HEK293 (cell line): ENCODE results near the gene CANT1.
A peak's percentile ranks its signal among the peaks of the same experiment; 100 is the strongest.

Experiments
- CTCF ChIA-PET: fragments of 350-600 bp; formaldehyde crosslinking; extraction: SDS; loops from one replicate; lab custom pipeline; 2021; ENCODE audit warnings: antibody characterized with exemption; lab: Yijun Ruan, JAX
- POLR2A ChIA-PET: fragments of 300-600 bp; formaldehyde crosslinking; extraction: SDS; loops from one replicate; lab custom pipeline; 2020; ENCODE audit warnings: antibody characterized with exemption, inconsistent platforms; lab: Yijun Ruan, JAX
- H3K27ac ChIP-seq: fragments of 200-500 bp; sonication (Bioruptor generic); 2 replicates; pipeline ENCODE4 v1.5.1; 2014; ENCODE audit warnings: low read depth, low read length, control low read depth, inconsistent platforms; ENCODE audit errors: extremely low read depth
- H3K36me3 ChIP-seq, 2 experiments: fragments of 200-500 bp in 1 of 2; sonication (Bioruptor generic) in 1 of 2; 1 replicate in 1 of 2; 2 replicates in 1 of 2; pipeline ENCODE4 v1.5.1; 2014 to 2017; ENCODE audit warnings: inconsistent platforms in 2 of 2, low read length in 2 of 2; ENCODE audit not compliant: control insufficient read depth in 2 of 2, insufficient read depth in 1 of 2
- H3K4me1 ChIP-seq: fragments of 200-500 bp; sonication (Bioruptor generic); 2 replicates; pipeline ENCODE4 v1.5.1; 2014; ENCODE audit warnings: mild to moderate bottlenecking, low read length, inconsistent platforms; ENCODE audit not compliant: control insufficient read depth, insufficient read depth
- H3K4me3 ChIP-seq: 2 replicates; pipeline ENCODE4 v1.5.1; 2011; ENCODE audit warnings: low read depth, mild to moderate bottlenecking, control low read depth, low read length, moderate library complexity
- H3K9me3 ChIP-seq: fragments of 200-500 bp; sonication (Bioruptor generic); 2 replicates; pipeline ENCODE4 v1.5.1; 2014; ENCODE audit warnings: low read depth, low read length, inconsistent platforms; ENCODE audit not compliant: control insufficient read depth, insufficient read depth
- GLIS2 ChIP-seq: fragments of 450-650 bp; formaldehyde crosslinking; IDR thresholded peaks from 2 replicates; pipeline ENCODE4 v1.5.1; 2016; ENCODE audit warnings: missing biosample characterization, missing genetic modification characterization
- HOXA7 ChIP-seq: sonication (generic); formaldehyde crosslinking; IDR thresholded peaks from 2 replicates; pipeline ENCODE4 v1.8.1; 2022; ENCODE audit warnings: missing genetic modification reagents, borderline replicate concordance
- IKZF3 ChIP-seq: fragments of 450-650 bp; IDR thresholded peaks from 2 replicates; pipeline ENCODE4 v1.5.0; 2018; ENCODE audit warnings: missing biosample characterization, mild to moderate bottlenecking, missing genetic modification characterization, moderate library complexity
- KLF9 ChIP-seq: fragments of 450-650 bp; formaldehyde crosslinking; IDR thresholded peaks from 2 replicates; pipeline ENCODE4 v1.5.1; 2016; ENCODE audit warnings: missing biosample characterization, missing genetic modification characterization, low read depth
- OSR2 ChIP-seq: fragments of 450-650 bp; formaldehyde crosslinking; IDR thresholded peaks from 2 replicates; pipeline ENCODE4 v1.5.1; 2016; ENCODE audit warnings: missing biosample characterization, missing genetic modification characterization
- ZBTB1 ChIP-seq: fragments of 450-650 bp; formaldehyde crosslinking; IDR thresholded peaks from 2 replicates; pipeline ENCODE4 v1.5.1; 2016; ENCODE audit warnings: missing biosample characterization, missing genetic modification characterization
- ZBTB20 ChIP-seq: fragments of 450-650 bp; formaldehyde crosslinking; IDR thresholded peaks from 2 replicates; pipeline ENCODE4 v1.5.1; 2016; ENCODE audit warnings: missing biosample characterization, missing genetic modification characterization
- ZFP41 ChIP-seq: fragments of 450-650 bp; formaldehyde crosslinking; IDR thresholded peaks from 2 replicates; pipeline ENCODE4 v1.5.1; 2016; ENCODE audit warnings: missing biosample characterization, missing genetic modification characterization, borderline replicate concordance
- ZNF10 ChIP-seq: fragments of 450-650 bp; formaldehyde crosslinking; IDR thresholded peaks from 2 replicates; pipeline ENCODE4 v1.5.1; 2017; ENCODE audit warnings: missing biosample characterization, missing genetic modification characterization
- ZNF19 ChIP-seq: fragments of 450-650 bp; formaldehyde crosslinking; IDR thresholded peaks from 2 replicates; pipeline ENCODE4; 2016; ENCODE audit warnings: missing biosample characterization, missing genetic modification characterization, low read depth
- ZNF2 ChIP-seq: fragments of 450-650 bp; formaldehyde crosslinking; IDR thresholded peaks from 2 replicates; pipeline ENCODE4 v1.5.1; 2016; ENCODE audit warnings: missing biosample characterization, missing genetic modification characterization
- ZNF214 ChIP-seq: fragments of 450-650 bp; formaldehyde crosslinking; IDR thresholded peaks from 2 replicates; pipeline ENCODE4 v1.5.1; 2017; ENCODE audit warnings: missing biosample characterization, mild to moderate bottlenecking, missing genetic modification characterization, borderline replicate concordance
- ZNF266 ChIP-seq: fragments of 450-650 bp; formaldehyde crosslinking; IDR thresholded peaks from 2 replicates; pipeline ENCODE4 v1.5.1; 2016; ENCODE audit warnings: missing biosample characterization, missing genetic modification characterization, low read depth
- ZNF433 ChIP-seq: fragments of 450-650 bp; formaldehyde crosslinking; IDR thresholded peaks from 2 replicates; pipeline ENCODE4 v1.5.1; 2016; ENCODE audit warnings: missing biosample characterization, missing genetic modification characterization, low read depth
- ZNF654 ChIP-seq: fragments of 450-650 bp; formaldehyde crosslinking; IDR thresholded peaks from 2 replicates; pipeline ENCODE4 v1.5.1; 2016; ENCODE audit warnings: low read depth, missing biosample characterization, missing genetic modification characterization
- ZNF76 ChIP-seq: fragments of 450-650 bp; formaldehyde crosslinking; IDR thresholded peaks from 2 replicates; pipeline ENCODE4; 2016; ENCODE audit warnings: low read depth, missing biosample characterization, missing genetic modification characterization, borderline replicate concordance
- ZNF777 ChIP-seq: fragments of 450-650 bp; formaldehyde crosslinking; IDR thresholded peaks from 2 replicates; pipeline ENCODE4 v1.5.1; 2017; ENCODE audit warnings: missing biosample characterization, missing genetic modification characterization, borderline replicate concordance
- ZNF837 ChIP-seq: fragments of 450-650 bp; formaldehyde crosslinking; IDR thresholded peaks from 2 replicates; pipeline ENCODE4 v1.5.1; 2016; ENCODE audit warnings: missing biosample characterization, missing genetic modification characterization
- ZSCAN16 ChIP-seq: fragments of 450-650 bp; formaldehyde crosslinking; IDR thresholded peaks from 2 replicates; pipeline ENCODE4 v1.5.1; 2016; ENCODE audit warnings: missing biosample characterization, missing genetic modification characterization
- TF ChIP-seq, protein P1 (sequence below): fragments of 450-650 bp; formaldehyde crosslinking; IDR thresholded peaks from 2 replicates; pipeline ENCODE4 v1.5.1; 2017; ENCODE audit warnings: missing biosample characterization, mild to moderate bottlenecking, missing genetic modification characterization, moderate library complexity
- TF ChIP-seq, protein P2 (sequence below): fragments of 450-650 bp; formaldehyde crosslinking; IDR thresholded peaks from 2 replicates; pipeline ENCODE4 v1.5.1; 2016; ENCODE audit warnings: missing biosample characterization, missing genetic modification characterization
- TF ChIP-seq, protein P3 (sequence below): fragments of 450-650 bp; formaldehyde crosslinking; IDR thresholded peaks from 2 replicates; pipeline ENCODE4 v1.5.1; 2016; ENCODE audit warnings: missing biosample characterization, missing genetic modification characterization
- TF ChIP-seq, protein P4 (sequence below): fragments of 450-650 bp; formaldehyde crosslinking; conservative IDR thresholded peaks from 2 replicates; pipeline ENCODE4 v1.5.1; 2016; ENCODE audit warnings: low read depth, missing biosample characterization, missing genetic modification characterization
- TF ChIP-seq, protein P5 (sequence below): fragments of 450-650 bp; formaldehyde crosslinking; IDR thresholded peaks from 2 replicates; pipeline ENCODE4 v1.5.1; 2016; ENCODE audit warnings: missing biosample characterization, missing genetic modification characterization

CANT1 gene

DNA sequence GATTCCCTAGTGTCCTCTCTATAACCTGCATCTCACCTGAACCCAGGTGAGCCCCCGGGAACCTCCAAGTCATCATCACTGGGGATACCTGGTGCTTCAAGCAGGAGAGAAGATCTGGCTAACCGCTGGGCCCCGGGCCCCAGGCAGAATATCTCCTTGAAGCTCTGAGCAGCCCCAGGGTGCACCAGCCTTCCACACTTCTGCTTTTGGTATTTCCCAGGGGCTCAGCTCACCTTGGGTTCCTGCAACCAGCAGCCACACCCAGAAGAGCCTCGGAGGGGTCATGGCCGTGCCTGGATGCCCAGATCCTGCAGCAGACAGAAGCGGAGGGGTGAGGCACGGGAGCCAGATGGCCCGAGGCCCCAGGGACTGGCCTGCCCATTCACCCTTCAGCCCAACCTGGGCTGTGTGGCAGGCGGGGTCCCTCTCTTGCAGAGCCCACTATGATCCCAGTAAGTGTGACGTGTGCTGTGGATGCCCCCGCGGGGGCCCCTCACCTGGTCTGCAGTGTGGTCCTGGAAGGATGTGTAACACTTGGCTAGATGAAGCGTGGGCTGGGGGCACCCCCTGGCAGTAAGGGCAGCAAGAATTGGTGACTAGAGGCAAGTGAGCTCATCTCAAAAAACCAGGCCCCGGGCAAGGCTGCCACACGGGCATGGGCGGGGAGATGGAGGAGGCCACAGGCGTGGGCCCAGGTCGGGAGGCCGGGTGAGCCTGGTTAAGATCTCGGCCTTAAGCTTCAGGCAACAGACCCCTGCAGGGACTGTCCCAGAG is 32.5 kb downstream of the CANT1 start:
- peaks cover 0 to 52% of the 10 kb centered on the region in 2 experiments; a peak in 1 of 3 replicates for H3K36me3 ChIP-seq
- H3K9me3 ChIP-seq: no peaks in the 10 kb centered on the region
- ChIA-PET POLR2A (interaction anchor here (1.0 kb wide), 1 partner anchor 43 kb away, joined by 3 read pairs; no protein-coding TSS in a partner anchor), CTCF (interaction anchor here (0.6 to 0.7 kb wide), 2 partner anchors 126 to 690 kb away, joined by 3 read pairs; no protein-coding TSS in a partner anchor)
- H3K4me3 ChIP-seq: no peak overlapping the region
- H3K27ac ChIP-seq: no peak overlapping the region; the same call in 1 of the 2 replicates
- peaks cover 26% of the 10 kb centered on the region for H3K4me1 ChIP-seq
- TF ChIP-seq HOXA7 (CRISPR knock-in tag): no peak
- no peak for TF ChIP-seq ZNF433
- no peak for TF ChIP-seq ZNF2 (tag by site-specific recombination)
- TF ChIP-seq ZBTB1: no peak
- TF ChIP-seq ZNF266 (tag by site-specific recombination): no peak
- TF ChIP-seq OSR2: no peak
- no peak for TF ChIP-seq ZNF654
- TF ChIP-seq, protein P1, sequence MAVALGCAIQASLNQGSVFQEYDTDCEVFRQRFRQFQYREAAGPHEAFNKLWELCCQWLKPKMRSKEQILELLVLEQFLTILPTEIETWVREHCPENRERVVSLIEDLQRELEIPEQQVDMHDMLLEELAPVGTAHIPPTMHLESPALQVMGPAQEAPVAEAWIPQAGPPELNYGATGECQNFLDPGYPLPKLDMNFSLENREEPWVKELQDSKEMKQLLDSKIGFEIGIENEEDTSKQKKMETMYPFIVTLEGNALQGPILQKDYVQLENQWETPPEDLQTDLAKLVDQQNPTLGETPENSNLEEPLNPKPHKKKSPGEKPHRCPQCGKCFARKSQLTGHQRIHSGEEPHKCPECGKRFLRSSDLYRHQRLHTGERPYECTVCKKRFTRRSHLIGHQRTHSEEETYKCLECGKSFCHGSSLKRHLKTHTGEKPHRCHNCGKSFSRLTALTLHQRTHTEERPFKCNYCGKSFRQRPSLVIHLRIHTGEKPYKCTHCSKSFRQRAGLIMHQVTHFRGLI (tag by site-specific recombination): peak; percentile 85
- TF ChIP-seq, protein P2, sequence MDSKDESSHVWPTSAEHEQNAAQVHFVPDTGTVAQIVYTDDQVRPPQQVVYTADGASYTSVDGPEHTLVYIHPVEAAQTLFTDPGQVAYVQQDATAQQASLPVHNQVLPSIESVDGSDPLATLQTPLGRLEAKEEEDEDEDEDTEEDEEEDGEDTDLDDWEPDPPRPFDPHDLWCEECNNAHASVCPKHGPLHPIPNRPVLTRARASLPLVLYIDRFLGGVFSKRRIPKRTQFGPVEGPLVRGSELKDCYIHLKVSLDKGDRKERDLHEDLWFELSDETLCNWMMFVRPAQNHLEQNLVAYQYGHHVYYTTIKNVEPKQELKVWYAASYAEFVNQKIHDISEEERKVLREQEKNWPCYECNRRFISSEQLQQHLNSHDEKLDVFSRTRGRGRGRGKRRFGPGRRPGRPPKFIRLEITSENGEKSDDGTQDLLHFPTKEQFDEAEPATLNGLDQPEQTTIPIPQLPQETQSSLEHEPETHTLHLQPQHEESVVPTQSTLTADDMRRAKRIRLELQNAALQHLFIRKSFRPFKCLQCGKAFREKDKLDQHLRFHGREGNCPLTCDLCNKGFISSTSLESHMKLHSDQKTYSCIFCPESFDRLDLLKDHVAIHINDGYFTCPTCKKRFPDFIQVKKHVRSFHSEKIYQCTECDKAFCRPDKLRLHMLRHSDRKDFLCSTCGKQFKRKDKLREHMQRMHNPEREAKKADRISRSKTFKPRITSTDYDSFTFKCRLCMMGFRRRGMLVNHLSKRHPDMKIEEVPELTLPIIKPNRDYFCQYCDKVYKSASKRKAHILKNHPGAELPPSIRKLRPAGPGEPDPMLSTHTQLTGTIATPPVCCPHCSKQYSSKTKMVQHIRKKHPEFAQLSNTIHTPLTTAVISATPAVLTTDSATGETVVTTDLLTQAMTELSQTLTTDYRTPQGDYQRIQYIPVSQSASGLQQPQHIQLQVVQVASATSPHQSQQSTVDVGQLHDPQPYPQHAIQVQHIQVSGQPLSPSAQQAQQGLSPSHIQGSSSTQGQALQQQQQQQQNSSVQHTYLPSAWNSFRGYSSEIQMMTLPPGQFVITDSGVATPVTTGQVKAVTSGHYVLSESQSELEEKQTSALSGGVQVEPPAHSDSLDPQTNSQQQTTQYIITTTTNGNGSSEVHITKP (tag by site-specific recombination): 0 out of 2 replicates have a peak, but pooled peaks have one; percentile 10
- no peak for TF ChIP-seq ZNF777 (tag by site-specific recombination)
- no peak for TF ChIP-seq KLF9
- peak; percentile 55; the same call in 1 of the 2 replicates for TF ChIP-seq GLIS2 (tag by site-specific recombination)
- TF ChIP-seq IKZF3: no peak
- no peak for TF ChIP-seq ZNF76
- TF ChIP-seq, protein P3, sequence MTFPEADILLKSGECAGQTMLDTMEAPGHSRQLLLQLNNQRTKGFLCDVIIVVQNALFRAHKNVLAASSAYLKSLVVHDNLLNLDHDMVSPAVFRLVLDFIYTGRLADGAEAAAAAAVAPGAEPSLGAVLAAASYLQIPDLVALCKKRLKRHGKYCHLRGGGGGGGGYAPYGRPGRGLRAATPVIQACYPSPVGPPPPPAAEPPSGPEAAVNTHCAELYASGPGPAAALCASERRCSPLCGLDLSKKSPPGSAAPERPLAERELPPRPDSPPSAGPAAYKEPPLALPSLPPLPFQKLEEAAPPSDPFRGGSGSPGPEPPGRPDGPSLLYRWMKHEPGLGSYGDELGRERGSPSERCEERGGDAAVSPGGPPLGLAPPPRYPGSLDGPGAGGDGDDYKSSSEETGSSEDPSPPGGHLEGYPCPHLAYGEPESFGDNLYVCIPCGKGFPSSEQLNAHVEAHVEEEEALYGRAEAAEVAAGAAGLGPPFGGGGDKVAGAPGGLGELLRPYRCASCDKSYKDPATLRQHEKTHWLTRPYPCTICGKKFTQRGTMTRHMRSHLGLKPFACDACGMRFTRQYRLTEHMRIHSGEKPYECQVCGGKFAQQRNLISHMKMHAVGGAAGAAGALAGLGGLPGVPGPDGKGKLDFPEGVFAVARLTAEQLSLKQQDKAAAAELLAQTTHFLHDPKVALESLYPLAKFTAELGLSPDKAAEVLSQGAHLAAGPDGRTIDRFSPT: peak; percentile 26; the same call in 1 of the 2 replicates
- TF ChIP-seq ZSCAN16: no peak
- no peak for TF ChIP-seq ZNF10 (tag by site-specific recombination)
- TF ChIP-seq, protein P4, sequence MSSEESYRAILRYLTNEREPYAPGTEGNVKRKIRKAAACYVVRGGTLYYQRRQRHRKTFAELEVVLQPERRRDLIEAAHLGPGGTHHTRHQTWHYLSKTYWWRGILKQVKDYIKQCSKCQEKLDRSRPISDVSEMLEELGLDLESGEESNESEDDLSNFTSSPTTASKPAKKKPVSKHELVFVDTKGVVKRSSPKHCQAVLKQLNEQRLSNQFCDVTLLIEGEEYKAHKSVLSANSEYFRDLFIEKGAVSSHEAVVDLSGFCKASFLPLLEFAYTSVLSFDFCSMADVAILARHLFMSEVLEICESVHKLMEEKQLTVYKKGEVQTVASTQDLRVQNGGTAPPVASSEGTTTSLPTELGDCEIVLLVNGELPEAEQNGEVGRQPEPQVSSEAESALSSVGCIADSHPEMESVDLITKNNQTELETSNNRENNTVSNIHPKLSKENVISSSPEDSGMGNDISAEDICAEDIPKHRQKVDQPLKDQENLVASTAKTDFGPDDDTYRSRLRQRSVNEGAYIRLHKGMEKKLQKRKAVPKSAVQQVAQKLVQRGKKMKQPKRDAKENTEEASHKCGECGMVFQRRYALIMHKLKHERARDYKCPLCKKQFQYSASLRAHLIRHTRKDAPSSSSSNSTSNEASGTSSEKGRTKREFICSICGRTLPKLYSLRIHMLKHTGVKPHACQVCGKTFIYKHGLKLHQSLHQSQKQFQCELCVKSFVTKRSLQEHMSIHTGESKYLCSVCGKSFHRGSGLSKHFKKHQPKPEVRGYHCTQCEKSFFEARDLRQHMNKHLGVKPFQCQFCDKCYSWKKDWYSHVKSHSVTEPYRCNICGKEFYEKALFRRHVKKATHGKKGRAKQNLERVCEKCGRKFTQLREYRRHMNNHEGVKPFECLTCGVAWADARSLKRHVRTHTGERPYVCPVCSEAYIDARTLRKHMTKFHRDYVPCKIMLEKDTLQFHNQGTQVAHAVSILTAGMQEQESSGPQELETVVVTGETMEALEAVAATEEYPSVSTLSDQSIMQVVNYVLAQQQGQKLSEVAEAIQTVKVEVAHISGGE (tag by site-specific recombination): no peak
- no peak for TF ChIP-seq ZNF837 (tag by site-specific recombination)
- TF ChIP-seq ZBTB20 (tag by site-specific recombination): no peak
- TF ChIP-seq ZNF214: no peak
- TF ChIP-seq, protein P5, sequence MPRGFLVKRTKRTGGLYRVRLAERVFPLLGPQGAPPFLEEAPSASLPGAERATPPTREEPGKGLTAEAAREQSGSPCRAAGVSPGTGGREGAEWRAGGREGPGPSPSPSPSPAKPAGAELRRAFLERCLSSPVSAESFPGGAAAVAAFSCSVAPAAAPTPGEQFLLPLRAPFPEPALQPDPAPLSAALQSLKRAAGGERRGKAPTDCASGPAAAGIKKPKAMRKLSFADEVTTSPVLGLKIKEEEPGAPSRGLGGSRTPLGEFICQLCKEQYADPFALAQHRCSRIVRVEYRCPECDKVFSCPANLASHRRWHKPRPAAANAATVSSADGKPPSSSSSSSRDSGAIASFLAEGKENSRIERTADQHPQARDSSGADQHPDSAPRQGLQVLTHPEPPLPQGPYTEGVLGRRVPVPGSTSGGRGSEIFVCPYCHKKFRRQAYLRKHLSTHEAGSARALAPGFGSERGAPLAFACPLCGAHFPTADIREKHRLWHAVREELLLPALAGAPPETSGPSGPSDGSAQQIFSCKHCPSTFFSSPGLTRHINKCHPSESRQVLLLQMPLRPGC (tag by site-specific recombination): no peak
- no peak for TF ChIP-seq ZFP41 (tag by site-specific recombination)
- no peak for TF ChIP-seq ZNF19
